K562 (cell line): ENCODE measurements around the gene MAGI1.

ENCODE experiments used
- CTCF ChIP-seq, 3 experiments: IDR thresholded peaks in 2 of 3; conservative IDR thresholded peaks in 1 of 3; 2 replicates each; pipeline ENCODE4 v1.5.1; 2011 to 2012; ENCODE audit warnings: low read length in 3 of 3, mild to moderate bottlenecking in 3 of 3, control low read depth in 2 of 3, improper control_type of control experiment in 1 of 3, inconsistent platforms in 1 of 3, low read depth in 1 of 3, mixed read lengths in 1 of 3, moderate library complexity in 1 of 3; ENCODE audit not compliant: insufficient read depth in 2 of 3
- EGR1 ChIP-seq: fragments of 450-650 bp; conservative IDR thresholded peaks from 2 replicates; pipeline ENCODE4 v1.6.1; 2017; ENCODE audit warnings: mild to moderate bottlenecking
- EZH2 ChIP-seq: IDR thresholded peaks from 2 replicates; pipeline ENCODE4 v1.6.1; 2012; ENCODE audit warnings: low read depth, mild to moderate bottlenecking, inconsistent platforms, low read length, borderline replicate concordance
- HDAC3 ChIP-seq: fragments of 450-650 bp; IDR thresholded peaks from 2 replicates; pipeline ENCODE4 v1.6.1; 2018; ENCODE audit warnings: borderline replicate concordance, mild to moderate bottlenecking, moderate library complexity; ENCODE audit not compliant: partially characterized antibody
- MAZ ChIP-seq, 2 experiments: fragments of 450-650 bp in 1 of 2; sonication (generic) in 1 of 2; formaldehyde crosslinking; IDR thresholded peaks in 1 of 2; conservative IDR thresholded peaks in 1 of 2; 2 replicates each; pipeline versions ENCODE4 v1.4.0 to v1.5.0; 2020; ENCODE audit warnings: mild to moderate bottlenecking in 1 of 2, missing genetic modification reagents in 1 of 2
- NFRKB ChIP-seq: fragments of 450-650 bp; IDR thresholded peaks from 2 replicates; pipeline ENCODE4 v1.6.1; 2016; ENCODE audit warnings: low read depth
- NR3C1 ChIP-seq: sonication (generic); formaldehyde crosslinking; IDR thresholded peaks from 2 replicates; pipeline ENCODE4 v1.8.1; 2022; ENCODE audit warnings: missing genetic modification reagents
- POLR2A ChIP-seq: fragments of 450-650 bp; conservative IDR thresholded peaks from 2 replicates; pipeline ENCODE4 v1.6.1; 2016
- POLR2AphosphoS5 ChIP-seq: IDR thresholded peaks from 2 replicates; pipeline ENCODE4 v1.6.1; 2011; ENCODE audit warnings: mild to moderate bottlenecking, low read depth, low read length, moderate library complexity; ENCODE audit not compliant: control insufficient read depth, insufficient read depth
- POLR2B ChIP-seq: fragments of 450-650 bp; IDR thresholded peaks from 2 replicates; pipeline ENCODE4 v1.6.1; 2018; ENCODE audit warnings: low read depth; ENCODE audit not compliant: partially characterized antibody
- SETDB1 ChIP-seq: IDR thresholded peaks from one replicate; pipeline ENCODE4 v1.6.1; 2012; ENCODE audit warnings: low read length, control low read depth, inconsistent platforms
- TAF15 ChIP-seq: fragments of 200-400 bp; formaldehyde crosslinking; IDR thresholded peaks from 2 replicates; pipeline ENCODE4 v1.6.1; 2017; ENCODE audit warnings: mild to moderate bottlenecking, low read depth, low read length, moderate library complexity
- TEAD2 ChIP-seq: fragments of 450-650 bp; IDR thresholded peaks from 2 replicates; pipeline ENCODE4 v1.6.1; 2016; ENCODE audit warnings: missing genetic modification characterization, control low read depth, missing compliant biosample characterization
- ZNF695 ChIP-seq: fragments of 450-650 bp; formaldehyde crosslinking; IDR thresholded peaks from 2 replicates; pipeline ENCODE4 v1.4.0; 2020; ENCODE audit warnings: mild to moderate bottlenecking, moderate library complexity

DNA sequence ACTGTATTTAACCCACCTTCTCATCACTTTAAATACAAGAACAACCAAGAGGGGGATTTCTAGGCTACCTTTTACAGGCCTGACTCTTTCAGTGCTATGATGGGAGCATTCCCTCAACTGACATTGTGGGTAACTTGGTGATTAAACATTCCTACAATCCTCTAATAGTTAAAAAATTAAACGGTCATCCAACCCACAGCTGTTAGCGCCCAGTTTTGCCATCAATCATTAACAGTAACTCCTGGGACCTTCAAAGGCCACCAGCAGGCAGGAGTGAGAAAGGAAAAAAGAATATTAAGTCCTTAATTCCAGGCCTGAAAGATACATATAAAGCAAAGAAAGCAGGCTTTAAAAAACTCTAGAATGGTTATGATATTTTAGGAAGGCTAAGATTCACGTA, 512.1 kb downstream of the MAGI1 start:
- TF ChIP-seq EZH2 = no peak
- no peak for TF ChIP-seq TAF15
- no peak for TF ChIP-seq MAZ (CRISPR knock-in tag; conservative IDR thresholded peaks at IDR 0.05 in 1 of 2, IDR thresholded peaks at IDR 0.05 in 1 of 2)
- TF ChIP-seq HDAC3 = no peak
- no peak for TF ChIP-seq CTCF (IDR thresholded peaks at IDR 0.05 in 2 of 3, conservative IDR thresholded peaks at IDR 0.05 in 1 of 3; ENCODE audit: insufficient read depth in 2 of 3, low read depth in 1 of 3, low read length in 3 of 3)
- TF ChIP-seq POLR2A = no peak
- no peak for TF ChIP-seq NR3C1 (CRISPR knock-in tag)
- TF ChIP-seq POLR2AphosphoS5 = no peak
- no peak for TF ChIP-seq ZNF695
- no peak for TF ChIP-seq NFRKB
- TF ChIP-seq SETDB1 = no peak
- no peak for TF ChIP-seq TEAD2 (tag)
- TF ChIP-seq POLR2B = no peak
- no peak for TF ChIP-seq EGR1
